Kidney (tissue), 14 donors: ENCODE results near the gene GULP1. TPM values are rescaled to one million over a fixed set of nuclear protein-coding genes. Genes with fewer than 3 reads are reported as not detected.

Experiments used
- DNase-seq, 5 donors: peaks; one replicate each; pipeline ENCODE4 v3.0.0-alpha.2; 2013 to 2020
- FAIRE-seq: peaks from 2 replicates; lab custom pipeline; 2012; peaks lifted over from hg19 to GRCh38; lab: Jason Lieb, UNC
- H3K27ac ChIP-seq, 2 donors: one replicate each; pipeline ENCODE4 v1.7.0; 2013; ENCODE audit warnings: low read depth in 2 of 2, low read length in 2 of 2, inconsistent platforms in 1 of 2
- H3K27me3 ChIP-seq: one replicate; pipeline ENCODE4 v1.7.1; 2013; ENCODE audit warnings: low read length, inconsistent platforms; ENCODE audit not compliant: control insufficient read depth, insufficient read depth
- H3K36me3 ChIP-seq, 3 donors: one replicate each; pipeline versions ENCODE4 v1.7.0 to v1.7.1; 2013; ENCODE audit warnings: low read length in 3 of 3, control low read depth in 1 of 3, inconsistent platforms in 1 of 3; ENCODE audit not compliant: insufficient read depth in 3 of 3, control insufficient read depth in 2 of 3
- H3K4me1 ChIP-seq, 3 donors: one replicate each; pipeline versions ENCODE4 v1.7.0 to v1.7.1; 2013; ENCODE audit warnings: low read length in 3 of 3, inconsistent platforms in 1 of 3, low read depth in 1 of 3; ENCODE audit not compliant: control insufficient read depth in 2 of 3, insufficient read depth in 2 of 3
- H3K4me3 ChIP-seq, 3 donors: one replicate each; pipeline versions ENCODE4 v1.7.0 to v1.8.1; 2013; ENCODE audit warnings: low read length in 3 of 3, control low read depth in 1 of 3, inconsistent platforms in 1 of 3
- H3K9ac ChIP-seq, 3 donors: one replicate each; pipeline versions ENCODE4 v1.7.0 to v1.7.1; 2013; ENCODE audit warnings: low read length in 3 of 3, control low read depth in 1 of 3, inconsistent platforms in 1 of 3
- H3K9me3 ChIP-seq, 3 donors: one replicate each; pipeline versions ENCODE4 v1.7.0 to v1.7.1; 2013; ENCODE audit warnings: low read length in 3 of 3, control low read depth in 1 of 3, inconsistent platforms in 1 of 3; ENCODE audit not compliant: control insufficient read depth in 2 of 3, insufficient read depth in 1 of 3
- CTCF ChIP-seq: IDR thresholded peaks from 3 replicates; pipeline ENCODE4 v1.5.1; 2012; ENCODE audit warnings: mild to moderate bottlenecking, moderate library complexity, borderline replicate concordance; ENCODE audit not compliant: insufficient read depth; ENCODE audit errors: extremely low read depth
- intact Hi-C: fragments of 100-400 bp; cut with DNase I; formaldehyde crosslinking; loops from one replicate; pipeline ENCODE4 v1.11.1; 2022
- polyA plus RNA-seq: library from polyadenylated mRNA; stranded (reverse); fragments of 350-450 nt; fragmentation: Illumina TruSeq; extraction: RNeasy Lipid Tissue Mini Kit (QIAGEN cat#74804); gene quantifications from one replicate; pipeline ENCODE4 v1.2.3, GENCODE V29; 2014; ENCODE audit warnings: low read depth, low replicate concordance; ENCODE audit not compliant: insufficient read depth
- total RNA-seq: library from RNA; stranded (reverse); fragmentation: NEBNext Ultra II Directional; extraction: Animal tissue kit (Norgen Biotek cat#: 25700); gene quantifications from one replicate; pipeline ENCODE4 v1.2.1, GENCODE V29; 2021
- donor health status: control.
- donor health status: control.
- donor health status: control.
- donor health status: control.
- donor health status: control.
- donor health status: DM: yes; HTN: yes; CAD: no.
- donor health status: Normal renal cell carcinoma (clear cell type).

The GULP1 gene
- total and polyA plus RNA-seq, 2 donors from 2014 or later, result 12.2 to 34.4 TPM

GRCh38 chr2:188515918-188516317 lies 224.2 kb downstream of the GULP1 start:
- intact Hi-C loops, result loop anchor here (10.0 kb wide), 1 partner anchor 1021 kb away; no protein-coding TSS in a partner anchor
- no peak for TF ChIP-seq CTCF
- H3K36me3 ChIP-seq, result no peaks in the 10 kb centered on the region
- DNase-seq, result no peak
- no peak for FAIRE-seq
- no peak overlapping the region for H3K9ac ChIP-seq
- H3K9me3 ChIP-seq, result no peaks in the 10 kb centered on the region
- H3K4me3 ChIP-seq, result no peak overlapping the region
- no peaks in the 10 kb centered on the region for H3K27me3 ChIP-seq
- no peak overlapping the region for H3K27ac ChIP-seq
- no peaks in the 10 kb centered on the region for H3K4me1 ChIP-seq

GRCh38 chr2:188517549-188518215 lies 226.0 kb downstream of the GULP1 start:
- Histone ChIP-seq H3K27ac (no peak overlapping the region), H3K4me1 (no peaks in the 10 kb centered on the region), H3K9ac (no peak overlapping the region), H3K4me3 (no peak overlapping the region), H3K9me3 (no peaks in the 10 kb centered on the region), H3K27me3 (no peaks in the 10 kb centered on the region), H3K36me3 (no peaks in the 10 kb centered on the region)
- TF ChIP-seq CTCF, result no peak
- FAIRE-seq (no peak), DNase-seq (peak in 1 of 5 donors; percentile 22)
- intact Hi-C loops, result loop anchor here (10.0 kb wide), 1 partner anchor 1023 kb away; no protein-coding TSS in a partner anchor

GRCh38 chr2:188518381-188518780 lies 226.7 kb downstream of the GULP1 start:
- DNase-seq (no peak), FAIRE-seq (no peak)
- Histone ChIP-seq H3K4me3 (no peak overlapping the region), H3K9ac (no peak overlapping the region), H3K27ac (no peak overlapping the region), H3K9me3 (no peaks in the 10 kb centered on the region), H3K27me3 (no peaks in the 10 kb centered on the region), H3K36me3 (no peaks in the 10 kb centered on the region), H3K4me1 (no peaks in the 10 kb centered on the region)
- TF ChIP-seq CTCF, result no peak
- intact Hi-C loops, result loop anchor here (10.0 kb wide), 1 partner anchor 1024 kb away; no protein-coding TSS in a partner anchor
